Gastroesophageal sphincter (tissue), 4 donors: ENCODE measurements around the gene TNNC1. TPM values are rescaled to one million over a fixed set of nuclear protein-coding genes. Genes with fewer than 3 reads are reported as not detected.

ENCODE experiments used
- ATAC-seq: fragments of 150-250 bp; one replicate; pipeline ENCODE4 v1.9.1; 2016; ENCODE audit warnings: mild to moderate bottlenecking, moderate library complexity
- H3K27ac ChIP-seq, 4 donors: fragments of 200-600 bp; sonication (generic) in 3 of 4; 1 replicate in 3 of 4; 2 replicates in 1 of 4; pipeline ENCODE4 v1.5.1; 2016 to 2019
- H3K27me3 ChIP-seq: fragments of 200-600 bp; sonication (generic); one replicate; pipeline ENCODE4 v1.5.1; 2019
- H3K36me3 ChIP-seq, 2 donors: fragments of 200-600 bp; sonication (generic); one replicate each; pipeline ENCODE4 v1.5.1; 2019; ENCODE audit warnings: control low read depth in 1 of 2
- H3K4me1 ChIP-seq, 3 donors: fragments of 200-600 bp; sonication (generic); 1 replicate in 2 of 3; 2 replicates in 1 of 3; pipeline ENCODE4 v1.5.1; 2016 to 2019; ENCODE audit warnings: control low read depth in 2 of 3
- H3K4me3 ChIP-seq, 2 donors: fragments of 200-600 bp; sonication (generic); one replicate each; pipeline ENCODE4 v1.5.1; 2019; ENCODE audit warnings: mild to moderate bottlenecking in 1 of 2, moderate library complexity in 1 of 2
- H3K9me3 ChIP-seq, 3 donors: fragments of 200-600 bp; sonication (generic); one replicate each; pipeline ENCODE4 v1.5.1; 2017 to 2019; ENCODE audit warnings: control low read depth in 2 of 3
- EP300 ChIP-seq: sonication (generic); formaldehyde crosslinking; IDR thresholded peaks from one replicate; pipeline ENCODE4 v1.6.1; 2017; ENCODE audit warnings: antibody characterized with exemption, mild to moderate bottlenecking
- POLR2A ChIP-seq, 2 donors: fragments of 450-650 bp; IDR thresholded peaks; one replicate each; pipeline ENCODE4 v1.6.1; 2017; ENCODE audit warnings: antibody characterized with exemption in 2 of 2, mild to moderate bottlenecking in 2 of 2, moderate library complexity in 1 of 2
- POLR2AphosphoS5 ChIP-seq: sonication (generic); formaldehyde crosslinking; IDR thresholded peaks from one replicate; pipeline ENCODE4 v1.6.1; 2017; ENCODE audit warnings: antibody characterized with exemption
- WGBS, 2 donors: methylation state at CpG; one replicate each; pipeline ENCODE4 v1.1.5; 2018; ENCODE audit warnings: low coverage in 1 of 2; 5-methylcytosine and 5-hydroxymethylcytosine counted together
- total RNA-seq, 4 donors: library from RNA; depleted of rRNA; stranded (reverse); fragments of >200 nt; gene quantifications; one replicate each; pipeline ENCODE4 v1.1.0, GENCODE V29; 2016
- TF ChIP-seq, protein P1 (sequence below), 4 experiments: fragments of 200-600 bp in 2 of 4; fragments of 450-650 bp in 2 of 4; sonication (generic) in 1 of 4; IDR thresholded peaks; one replicate each; pipeline ENCODE4 v1.5.1; 2017 to 2019; ENCODE audit warnings: antibody characterized with exemption in 4 of 4, mild to moderate bottlenecking in 2 of 4, moderate library complexity in 2 of 4

The TNNC1 gene
- total RNA-seq, 4 donors from 2014 or later, result 1.9 to 4.6 (median 2.4) TPM; not detected in 1

DNA sequence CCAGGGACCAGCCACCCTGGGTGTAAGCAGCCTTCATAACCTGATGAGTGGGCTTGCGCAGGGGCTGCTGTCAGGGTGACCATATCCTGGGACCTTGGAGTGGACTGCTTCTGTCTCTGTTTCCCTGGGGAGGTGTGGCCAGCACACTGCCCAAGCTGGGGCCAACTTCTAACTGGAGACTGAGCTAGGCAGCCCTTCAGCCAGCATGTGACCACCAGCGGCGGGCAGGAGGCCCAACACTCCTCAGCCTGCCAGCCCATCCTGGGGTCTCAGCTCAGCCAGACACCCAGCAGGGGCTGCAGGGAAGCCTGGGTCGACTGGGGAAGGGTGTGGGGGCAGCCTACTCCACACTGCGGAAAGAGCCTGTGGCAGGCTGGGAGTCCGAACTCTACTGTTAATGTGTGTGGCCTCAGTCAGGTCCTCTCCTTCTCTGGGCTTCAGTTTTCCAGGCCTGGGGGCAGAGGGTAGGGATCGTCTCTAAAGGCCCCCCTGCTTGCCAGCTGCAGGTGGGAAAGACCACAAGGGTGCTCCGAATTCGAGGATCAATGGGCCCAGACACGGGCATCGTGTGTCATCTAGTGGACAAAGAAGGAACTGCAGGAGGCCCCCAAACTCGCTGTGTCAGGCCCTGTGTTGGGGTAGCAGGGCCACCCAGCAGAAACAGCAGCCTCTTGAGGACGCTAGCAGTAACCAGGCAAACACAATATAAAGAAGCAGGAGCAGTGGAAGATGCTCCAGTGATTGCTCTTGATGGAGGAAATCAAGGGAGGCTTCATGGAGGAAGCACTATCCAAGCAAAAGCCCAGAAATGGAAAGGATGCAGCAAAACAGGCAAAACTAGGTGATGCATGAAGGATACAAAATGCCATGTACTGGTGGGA, 7.0 kb downstream of the TNNC1 start:
- WGBS, 2 donors, result 49% methylated on average over 3 of the region's 13 CpGs; no CpG with 5 or more reads in 1 of the 2 donors
- Histone ChIP-seq H3K27me3 (no peaks in the 10 kb centered on the region), H3K27ac (no peak overlapping the region), H3K4me3 (no peak overlapping the region), H3K4me1 (peaks cover 0 to 29% (median 0%) of the 10 kb centered on the region in 3 donors), H3K9me3 (no peaks in the 10 kb centered on the region), H3K36me3 (no peaks in the 10 kb centered on the region)
- TF ChIP-seq POLR2AphosphoS5 (no peak), EP300 (no peak), POLR2A (IDR thresholded peaks at IDR 0.05) (no peak)
- TF ChIP-seq, protein P1, sequence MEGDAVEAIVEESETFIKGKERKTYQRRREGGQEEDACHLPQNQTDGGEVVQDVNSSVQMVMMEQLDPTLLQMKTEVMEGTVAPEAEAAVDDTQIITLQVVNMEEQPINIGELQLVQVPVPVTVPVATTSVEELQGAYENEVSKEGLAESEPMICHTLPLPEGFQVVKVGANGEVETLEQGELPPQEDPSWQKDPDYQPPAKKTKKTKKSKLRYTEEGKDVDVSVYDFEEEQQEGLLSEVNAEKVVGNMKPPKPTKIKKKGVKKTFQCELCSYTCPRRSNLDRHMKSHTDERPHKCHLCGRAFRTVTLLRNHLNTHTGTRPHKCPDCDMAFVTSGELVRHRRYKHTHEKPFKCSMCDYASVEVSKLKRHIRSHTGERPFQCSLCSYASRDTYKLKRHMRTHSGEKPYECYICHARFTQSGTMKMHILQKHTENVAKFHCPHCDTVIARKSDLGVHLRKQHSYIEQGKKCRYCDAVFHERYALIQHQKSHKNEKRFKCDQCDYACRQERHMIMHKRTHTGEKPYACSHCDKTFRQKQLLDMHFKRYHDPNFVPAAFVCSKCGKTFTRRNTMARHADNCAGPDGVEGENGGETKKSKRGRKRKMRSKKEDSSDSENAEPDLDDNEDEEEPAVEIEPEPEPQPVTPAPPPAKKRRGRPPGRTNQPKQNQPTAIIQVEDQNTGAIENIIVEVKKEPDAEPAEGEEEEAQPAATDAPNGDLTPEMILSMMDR (IDR thresholded peaks at IDR 0.05), result peak in 2 of 4 experiments; percentile 99
- ATAC-seq, result peak; percentile 60

DNA sequence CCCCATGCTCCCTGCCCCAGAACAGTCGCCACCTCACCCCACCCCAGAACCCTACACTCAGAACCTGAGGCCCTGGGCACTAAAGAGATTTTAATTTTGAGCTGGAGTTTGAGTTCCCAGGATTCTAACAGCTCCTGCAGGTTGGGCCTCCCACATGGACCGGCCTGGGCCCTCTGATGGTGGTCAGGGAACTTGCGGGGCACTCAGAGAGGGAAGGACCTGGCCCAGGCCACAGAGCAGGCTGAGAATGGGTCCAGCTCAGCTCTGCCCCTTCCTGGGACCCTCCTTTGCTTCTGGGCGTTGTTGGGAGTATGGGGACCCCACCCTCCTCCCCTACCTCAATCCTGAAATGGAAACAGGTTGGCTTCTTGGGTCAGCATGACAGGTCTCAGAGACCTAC, 7.8 kb downstream of the TNNC1 start:
- Histone ChIP-seq H3K9me3 (no peaks in the 10 kb centered on the region), H3K4me1 (peaks cover 0 to 29% (median 0%) of the 10 kb centered on the region in 3 donors), H3K27me3 (no peaks in the 10 kb centered on the region), H3K4me3 (no peak overlapping the region), H3K27ac (no peak overlapping the region), H3K36me3 (no peaks in the 10 kb centered on the region)
- ATAC-seq, result no peak
- WGBS, 2 donors, result no CpG with 5 or more reads among the region's 4 CpGs
- TF ChIP-seq POLR2A (IDR thresholded peaks at IDR 0.05), result no peak
- TF ChIP-seq POLR2AphosphoS5, result no peak
- TF ChIP-seq, protein P1 (IDR thresholded peaks at IDR 0.05), result no peak
- TF ChIP-seq EP300, result no peak

DNA sequence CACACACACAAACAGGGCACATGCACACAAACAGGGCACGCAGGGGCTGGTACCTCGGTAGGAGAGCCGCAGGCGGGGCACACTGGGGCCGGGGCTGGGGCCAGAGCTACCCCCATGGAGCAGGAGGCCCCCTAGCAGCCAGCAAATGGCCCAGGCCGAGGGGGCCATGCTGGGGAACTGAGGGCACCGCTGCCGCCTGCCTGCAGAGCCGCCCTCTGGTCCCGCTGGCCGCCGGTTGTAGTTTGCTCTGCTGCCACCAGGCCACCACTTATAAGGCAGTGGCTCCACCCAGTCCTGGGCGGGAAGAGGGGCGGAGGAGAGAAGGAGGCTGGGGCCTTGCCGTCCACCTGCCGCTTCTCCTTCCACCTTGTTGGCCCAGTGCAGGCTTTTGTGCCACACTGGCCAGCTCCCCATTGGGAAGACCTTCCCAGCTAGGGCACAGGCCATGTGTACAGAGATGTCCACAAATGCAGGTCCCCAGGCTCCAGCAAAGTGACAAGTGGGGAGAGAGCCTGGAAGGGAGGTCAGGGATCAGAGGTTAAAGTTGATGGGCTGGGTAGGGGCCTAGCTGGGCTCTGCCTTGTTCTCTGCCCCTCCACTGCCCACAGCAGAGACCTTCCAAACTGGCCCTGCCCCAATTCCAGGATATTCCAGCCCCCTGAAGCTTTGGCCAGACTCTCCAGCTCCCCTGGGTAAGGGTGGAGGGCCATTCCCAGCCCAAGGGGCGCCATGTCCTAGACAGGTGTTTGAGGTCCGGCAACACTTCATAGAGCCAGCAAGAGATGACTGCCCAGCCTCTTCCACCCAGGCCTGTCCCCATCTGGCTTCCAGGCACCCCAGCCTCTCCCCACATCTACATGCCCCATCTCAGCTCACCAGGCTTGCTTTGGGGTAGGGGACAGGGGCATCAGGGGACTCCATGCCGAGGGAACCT, 8.7 kb downstream of the TNNC1 start, which contains the start of gene SEMA3G:
Gene SEMA3G, minus strand, starts transcription at position 244 of the 934 bp plus-strand sequence. Its CDS starts 76 bp downstream, at position 168.
- no peak for TF ChIP-seq EP300
- TF ChIP-seq, protein P1 (IDR thresholded peaks at IDR 0.05), result peak in 3 of 4 experiments; percentile 60 to 80 (median 77)
- no peaks in the 10 kb centered on the region for H3K9me3 ChIP-seq
- H3K27me3 ChIP-seq, result no peaks in the 10 kb centered on the region
- no peaks in the 10 kb centered on the region for H3K36me3 ChIP-seq
- peaks cover 0 to 24% (median 0%) of the 10 kb centered on the region in 3 donors for H3K4me1 ChIP-seq
- peak within 1 kb of the TSS in 1 of 2 donors; percentile 37 for H3K4me3 ChIP-seq
- WGBS, 2 donors, result 22 to 40% methylated on average over 1 to 9 of the region's 19 CpGs
- ATAC-seq, result peak; percentile 84
- peak within 1 kb of the TSS in 1 of 4 donors; percentile 46 for H3K27ac ChIP-seq

DNA sequence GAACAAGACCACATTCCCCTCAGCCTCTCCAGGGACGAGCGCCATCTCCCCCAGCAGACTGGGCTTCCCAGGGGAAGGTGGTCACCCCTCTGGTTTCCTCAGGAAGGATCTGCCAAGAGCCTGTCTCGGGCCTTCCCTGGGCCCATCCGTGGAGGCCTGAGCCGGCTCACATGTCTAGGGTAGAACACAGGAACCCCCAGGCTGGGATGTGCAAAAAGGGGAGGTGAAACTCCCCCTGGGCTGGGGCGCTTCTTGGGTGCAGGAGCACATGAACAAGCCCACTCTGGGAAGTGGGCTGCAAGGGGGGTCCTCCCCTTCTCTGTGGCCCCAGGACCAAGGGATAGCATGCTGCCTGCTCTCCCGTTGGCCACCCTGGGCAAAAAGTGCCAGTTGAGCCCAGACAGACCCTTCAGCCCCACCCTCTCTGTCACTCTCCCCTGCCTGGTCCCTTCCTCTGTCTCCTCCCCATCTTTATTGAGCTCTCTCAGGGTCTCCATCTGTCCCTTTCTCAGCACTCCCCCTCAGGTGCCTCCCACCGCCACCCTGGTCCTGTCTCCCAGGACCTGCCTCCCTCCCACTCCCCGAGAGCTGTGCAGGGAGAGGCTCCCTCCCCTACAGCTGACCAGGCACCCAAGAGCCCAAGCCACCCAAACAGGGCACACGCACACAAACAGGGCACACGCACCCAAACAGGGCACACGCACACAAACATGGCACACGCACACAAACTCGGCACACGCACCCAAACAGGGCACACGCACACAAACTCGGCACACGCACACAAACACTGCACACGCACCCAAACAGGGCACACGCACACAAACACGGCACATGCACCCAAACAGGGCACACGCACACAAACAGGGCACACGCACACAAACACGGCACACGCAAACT, 9.8 kb downstream of the TNNC1 start:
- no peak for ATAC-seq
- 100% methylated on average over 2 of the region's 25 CpGs; no CpG with 5 or more reads in 1 of the 2 donors for WGBS, 2 donors
- no peak for TF ChIP-seq EP300
- H3K4me3 ChIP-seq, result peak overlapping the region in 1 of 2 donors; percentile 37
- peaks cover 0 to 18% (median 0%) of the 10 kb centered on the region in 3 donors for H3K4me1 ChIP-seq
- no peaks in the 10 kb centered on the region for H3K27me3 ChIP-seq
- no peaks in the 10 kb centered on the region for H3K9me3 ChIP-seq
- peak overlapping the region in 1 of 4 donors; percentile 43 for H3K27ac ChIP-seq
- no peaks in the 10 kb centered on the region for H3K36me3 ChIP-seq
